Thyroid gland (tissue), 4 donors: ENCODE results near the gene MAP6D1. TPM values are rescaled to one million over a fixed set of nuclear protein-coding genes. Genes with fewer than 3 reads are reported as not detected.

ENCODE experiments used
- DNase-seq, 2 donors: peaks; one replicate each; pipeline ENCODE4 v3.0.0-alpha.2; 2019
- H3K27ac ChIP-seq, 3 donors: fragments of 200-600 bp; sonication (generic); 1 replicate in 2 of 3; 2 replicates in 1 of 3; pipeline ENCODE4 v1.5.1; 2016 to 2019; ENCODE audit warnings: mild to moderate bottlenecking in 1 of 3, moderate library complexity in 1 of 3
- H3K27me3 ChIP-seq: fragments of 200-600 bp; sonication (generic); one replicate; pipeline ENCODE4 v1.5.1; 2019
- H3K36me3 ChIP-seq, 2 donors: fragments of 200-600 bp; sonication (generic); one replicate each; pipeline ENCODE4 v1.5.1; 2016 to 2019
- H3K4me1 ChIP-seq, 2 donors: fragments of 200-600 bp; sonication (generic); one replicate each; pipeline ENCODE4 v1.5.1; 2017 to 2019
- H3K4me3 ChIP-seq, 3 donors: fragments of 200-600 bp; sonication (generic); replicated peaks in 1 of 3; 1 replicate in 2 of 3; 2 replicates in 1 of 3; pipeline ENCODE4 v1.5.1; 2016; ENCODE audit warnings: mild to moderate bottlenecking in 1 of 3
- H3K9me3 ChIP-seq: fragments of 200-600 bp; sonication (generic); one replicate; pipeline ENCODE4 v1.5.1; 2017
- POLR2A ChIP-seq, 2 donors: fragments of 450-650 bp; IDR thresholded peaks; one replicate each; pipeline ENCODE4 v1.6.1; 2017; ENCODE audit warnings: antibody characterized with exemption in 2 of 2, mild to moderate bottlenecking in 2 of 2, moderate library complexity in 1 of 2
- WGBS, 2 donors: methylation state at CpG; one replicate each; pipeline ENCODE4 v1.1.5; 2017; 5-methylcytosine and 5-hydroxymethylcytosine counted together
- intact Hi-C: fragments of 100-400 bp; cut with DNase I; formaldehyde crosslinking; loops from one replicate; pipeline ENCODE4 v1.15.1; 2023
- total RNA-seq, 4 donors: library from RNA; depleted of rRNA; stranded (reverse); fragments of >200 nt; gene quantifications; one replicate each; pipeline ENCODE4 v1.2.3, GENCODE V29; 2016
- TF ChIP-seq, protein P1 (sequence below), 6 experiments: fragments of 200-600 bp in 3 of 6; fragments of 450-650 bp in 3 of 6; sonication (generic) in 3 of 6; IDR thresholded peaks; one replicate each; pipeline ENCODE4 v1.5.1; 2016 to 2019; ENCODE audit warnings: antibody characterized with exemption in 6 of 6, mild to moderate bottlenecking in 2 of 6, inconsistent platforms in 1 of 6, moderate library complexity in 1 of 6

The MAP6D1 gene
- total RNA-seq, 4 donors from 2014 or later: 3.0 to 4.9 (median 3.0) TPM; not detected in 1

DNA sequence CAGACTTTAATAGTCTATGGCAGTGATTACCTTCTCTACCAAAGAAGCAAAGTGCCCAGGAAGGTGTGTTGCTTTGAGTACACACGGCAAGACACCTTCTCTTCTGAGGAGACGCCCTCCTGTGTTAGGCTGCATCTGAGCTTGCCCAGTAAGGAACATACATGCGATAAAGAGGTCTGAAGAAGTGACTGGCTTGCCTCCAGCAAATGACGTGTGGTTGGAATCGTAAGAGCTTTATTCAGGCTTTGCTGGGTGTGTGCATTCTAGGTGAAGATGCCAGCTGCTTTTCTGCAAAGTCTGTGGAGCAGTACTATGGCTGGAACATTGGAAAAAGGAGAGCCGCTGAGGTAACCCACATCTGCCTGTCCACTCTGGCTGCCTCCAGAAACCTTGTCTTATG, 22.4 kb downstream of the MAP6D1 start:
- H3K4me1 ChIP-seq: no peaks in the 10 kb centered on the region
- no peaks in the 10 kb centered on the region for H3K9me3 ChIP-seq
- no peak for DNase-seq
- intact Hi-C loops: no loop called here
- 86 to 87% methylated on average over 6 of the region's 6 CpGs for WGBS, 2 donors
- no peaks in the 10 kb centered on the region for H3K27me3 ChIP-seq
- no peak overlapping the region for H3K4me3 ChIP-seq
- H3K27ac ChIP-seq: no peak overlapping the region
- TF ChIP-seq POLR2A (IDR thresholded peaks at IDR 0.05): no peak
- TF ChIP-seq, protein P1, sequence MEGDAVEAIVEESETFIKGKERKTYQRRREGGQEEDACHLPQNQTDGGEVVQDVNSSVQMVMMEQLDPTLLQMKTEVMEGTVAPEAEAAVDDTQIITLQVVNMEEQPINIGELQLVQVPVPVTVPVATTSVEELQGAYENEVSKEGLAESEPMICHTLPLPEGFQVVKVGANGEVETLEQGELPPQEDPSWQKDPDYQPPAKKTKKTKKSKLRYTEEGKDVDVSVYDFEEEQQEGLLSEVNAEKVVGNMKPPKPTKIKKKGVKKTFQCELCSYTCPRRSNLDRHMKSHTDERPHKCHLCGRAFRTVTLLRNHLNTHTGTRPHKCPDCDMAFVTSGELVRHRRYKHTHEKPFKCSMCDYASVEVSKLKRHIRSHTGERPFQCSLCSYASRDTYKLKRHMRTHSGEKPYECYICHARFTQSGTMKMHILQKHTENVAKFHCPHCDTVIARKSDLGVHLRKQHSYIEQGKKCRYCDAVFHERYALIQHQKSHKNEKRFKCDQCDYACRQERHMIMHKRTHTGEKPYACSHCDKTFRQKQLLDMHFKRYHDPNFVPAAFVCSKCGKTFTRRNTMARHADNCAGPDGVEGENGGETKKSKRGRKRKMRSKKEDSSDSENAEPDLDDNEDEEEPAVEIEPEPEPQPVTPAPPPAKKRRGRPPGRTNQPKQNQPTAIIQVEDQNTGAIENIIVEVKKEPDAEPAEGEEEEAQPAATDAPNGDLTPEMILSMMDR (IDR thresholded peaks at IDR 0.05): no peak
- peaks cover 79 to 82% of the 10 kb centered on the region in 2 donors for H3K36me3 ChIP-seq

DNA sequence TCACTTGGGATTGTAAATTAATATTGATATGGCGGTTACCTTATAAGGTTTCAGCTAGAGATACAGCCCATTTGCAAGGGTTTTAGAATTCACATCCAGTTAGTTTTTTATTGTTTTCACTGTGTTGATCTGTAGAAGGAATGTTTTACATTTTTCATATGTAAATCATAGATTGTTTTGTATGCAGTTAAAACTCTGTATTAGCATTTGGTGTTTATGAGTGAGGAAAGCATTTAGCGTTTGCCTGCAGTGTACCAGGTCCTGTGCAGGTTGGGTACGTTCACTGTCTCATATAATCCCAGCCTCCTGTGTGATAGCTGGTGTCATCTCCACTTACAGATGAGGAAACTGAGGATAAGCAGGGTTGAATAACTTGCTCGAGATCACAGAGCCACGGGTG, 23.8 kb downstream of the MAP6D1 start:
- 93% methylated on average over 5 of the region's 5 CpGs for WGBS, 2 donors
- Histone ChIP-seq H3K27me3 (no peaks in the 10 kb centered on the region), H3K36me3 (peaks cover 70 to 71% of the 10 kb centered on the region in 2 donors), H3K9me3 (no peaks in the 10 kb centered on the region), H3K4me1 (no peaks in the 10 kb centered on the region), H3K27ac (no peak overlapping the region), H3K4me3 (no peak overlapping the region)
- intact Hi-C loops: no loop called here
- no peak for DNase-seq
- TF ChIP-seq, protein P1 (IDR thresholded peaks at IDR 0.05): no peak
- TF ChIP-seq POLR2A (IDR thresholded peaks at IDR 0.05): no peak

DNA sequence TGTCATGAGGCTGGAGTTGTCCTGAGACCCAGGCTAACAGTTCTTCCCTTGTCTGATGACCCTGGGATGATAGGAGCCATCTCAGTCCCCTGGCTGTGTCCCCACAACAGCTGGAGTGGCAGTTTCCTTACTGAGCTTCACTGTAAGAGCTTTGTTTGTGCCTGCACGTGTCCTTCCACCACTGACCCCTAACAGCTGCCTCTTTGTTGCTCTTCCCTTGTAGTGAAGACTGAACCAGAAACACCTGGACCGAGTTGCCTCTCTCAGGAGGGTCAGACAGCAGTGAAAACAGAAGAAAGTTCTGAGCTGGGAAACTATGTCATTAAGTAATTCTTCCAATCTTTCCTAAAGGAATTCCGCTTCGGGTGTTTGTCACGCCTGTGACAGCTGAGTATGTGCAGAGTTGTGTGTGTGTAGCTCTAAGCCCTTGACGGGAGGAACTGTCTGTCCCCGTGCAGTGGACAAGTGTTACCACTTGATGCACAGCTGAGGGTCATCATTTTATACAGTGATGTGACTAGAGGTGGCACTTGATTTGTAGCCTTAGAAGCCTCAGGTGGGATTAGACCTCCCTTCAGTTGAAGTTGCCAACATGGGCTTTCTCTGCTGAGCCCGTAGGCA, 25.0 kb downstream of the MAP6D1 start:
- 85 to 91% methylated on average over 8 of the region's 8 CpGs for WGBS, 2 donors
- peaks cover 64 to 69% of the 10 kb centered on the region in 2 donors for H3K36me3 ChIP-seq
- TF ChIP-seq, protein P1 (IDR thresholded peaks at IDR 0.05): no peak
- no peak for TF ChIP-seq POLR2A (IDR thresholded peaks at IDR 0.05)
- no peaks in the 10 kb centered on the region for H3K4me1 ChIP-seq
- DNase-seq: no peak
- H3K9me3 ChIP-seq: no peaks in the 10 kb centered on the region
- intact Hi-C loops: no loop called here
- H3K27me3 ChIP-seq: no peaks in the 10 kb centered on the region
- H3K4me3 ChIP-seq: no peak overlapping the region
- no peak overlapping the region for H3K27ac ChIP-seq

DNA sequence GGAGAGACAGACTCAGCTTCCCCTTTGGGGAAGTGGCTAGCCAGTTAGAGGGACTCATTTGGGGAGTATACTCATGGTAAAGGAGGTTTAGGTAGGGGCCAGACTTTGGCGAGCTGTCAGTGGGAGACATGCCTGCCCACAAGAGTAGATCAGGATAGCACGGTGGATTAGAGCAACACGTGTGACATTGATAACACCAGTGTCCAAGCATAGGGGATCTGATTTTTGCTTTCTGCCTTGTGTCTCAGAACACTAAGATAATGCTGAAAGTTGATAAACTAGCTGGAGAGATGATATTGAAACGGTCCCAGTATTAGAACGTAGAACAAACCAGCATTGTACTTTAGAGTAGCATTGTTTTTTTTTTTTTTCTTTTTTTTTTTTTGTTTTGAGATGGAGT, 25.9 kb downstream of the MAP6D1 start:
- no peak overlapping the region for H3K4me3 ChIP-seq
- intact Hi-C loops: no loop called here
- TF ChIP-seq POLR2A (IDR thresholded peaks at IDR 0.05): no peak
- TF ChIP-seq, protein P1 (IDR thresholded peaks at IDR 0.05): no peak
- no peak for DNase-seq
- H3K9me3 ChIP-seq: no peaks in the 10 kb centered on the region
- WGBS, 2 donors: 93 to 94% methylated on average over 5 of the region's 5 CpGs
- H3K27ac ChIP-seq: no peak overlapping the region
- no peaks in the 10 kb centered on the region for H3K27me3 ChIP-seq
- no peaks in the 10 kb centered on the region for H3K4me1 ChIP-seq
- peaks cover 55 to 64% of the 10 kb centered on the region in 2 donors for H3K36me3 ChIP-seq

DNA sequence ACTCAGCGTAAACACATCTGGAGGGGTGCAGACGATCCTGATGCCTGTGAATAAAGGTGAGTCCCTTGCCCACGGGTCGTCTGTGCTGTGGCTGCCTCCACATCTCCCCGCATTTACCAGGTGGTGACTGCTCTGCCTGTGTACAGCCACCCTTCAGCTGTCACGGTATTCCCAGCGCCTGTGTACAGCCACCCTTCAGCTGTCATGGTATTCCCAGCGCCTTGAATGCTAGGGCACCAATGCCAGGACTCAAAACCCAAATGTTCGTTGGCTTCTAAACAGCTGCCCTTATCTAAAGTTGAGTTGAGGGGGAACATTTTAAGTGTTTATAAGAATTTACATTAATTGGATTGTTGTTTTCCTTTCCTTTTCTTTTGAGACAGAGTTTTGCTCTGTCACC, 27.4 kb downstream of the MAP6D1 start:
- no peak for DNase-seq
- Histone ChIP-seq H3K27me3 (no peaks in the 10 kb centered on the region), H3K36me3 (peaks cover 42 to 50% of the 10 kb centered on the region in 2 donors), H3K4me1 (no peaks in the 10 kb centered on the region), H3K27ac (no peak overlapping the region), H3K4me3 (no peak overlapping the region), H3K9me3 (no peaks in the 10 kb centered on the region)
- WGBS, 2 donors: 98% methylated on average over 9 of the region's 9 CpGs
- no peak for TF ChIP-seq POLR2A (IDR thresholded peaks at IDR 0.05)
- TF ChIP-seq, protein P1 (IDR thresholded peaks at IDR 0.05): no peak
- intact Hi-C loops: no loop called here
